NCI-H2227 (cell line): Measurements from ENCODE around the gene SUN1.

Experiments used
- DNase-seq: peaks from one replicate; lab custom pipeline; 2025; ENCODE audit not compliant: unreplicated experiment; lab: John Stamatoyannopoulos, UW

SUN1 gene

DNA sequence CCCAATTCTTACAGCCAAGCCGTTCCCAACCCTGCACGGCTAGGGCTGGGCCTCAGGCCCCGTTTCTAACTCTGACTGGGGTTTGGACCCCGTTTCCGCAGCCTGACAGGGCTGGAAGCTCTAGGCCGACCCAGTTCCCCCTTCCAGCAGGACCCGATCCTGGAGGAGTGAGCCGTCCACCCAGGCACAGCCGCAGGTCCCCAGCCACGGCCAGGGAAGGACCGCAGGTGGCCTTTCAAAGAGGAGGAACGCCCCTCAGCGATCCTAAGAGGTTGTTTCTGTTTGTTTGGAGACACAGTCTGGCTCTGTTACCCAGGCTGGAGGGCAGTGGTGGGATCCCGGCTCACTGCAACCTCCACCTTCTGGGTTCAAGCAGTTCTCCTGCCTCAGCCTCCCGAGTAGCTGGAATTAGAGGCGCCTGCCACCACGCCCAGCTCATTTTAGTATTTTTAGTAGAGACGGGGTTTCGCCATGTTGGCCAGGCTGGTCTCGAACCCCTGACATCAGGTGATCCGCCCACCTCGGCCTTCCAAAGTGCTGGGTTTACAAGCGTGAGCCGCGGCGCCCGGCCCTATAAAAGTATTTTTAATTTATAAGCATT lies 43.3 kb downstream of the SUN1 start:
- DNase-seq, result peak; percentile 15

DNA sequence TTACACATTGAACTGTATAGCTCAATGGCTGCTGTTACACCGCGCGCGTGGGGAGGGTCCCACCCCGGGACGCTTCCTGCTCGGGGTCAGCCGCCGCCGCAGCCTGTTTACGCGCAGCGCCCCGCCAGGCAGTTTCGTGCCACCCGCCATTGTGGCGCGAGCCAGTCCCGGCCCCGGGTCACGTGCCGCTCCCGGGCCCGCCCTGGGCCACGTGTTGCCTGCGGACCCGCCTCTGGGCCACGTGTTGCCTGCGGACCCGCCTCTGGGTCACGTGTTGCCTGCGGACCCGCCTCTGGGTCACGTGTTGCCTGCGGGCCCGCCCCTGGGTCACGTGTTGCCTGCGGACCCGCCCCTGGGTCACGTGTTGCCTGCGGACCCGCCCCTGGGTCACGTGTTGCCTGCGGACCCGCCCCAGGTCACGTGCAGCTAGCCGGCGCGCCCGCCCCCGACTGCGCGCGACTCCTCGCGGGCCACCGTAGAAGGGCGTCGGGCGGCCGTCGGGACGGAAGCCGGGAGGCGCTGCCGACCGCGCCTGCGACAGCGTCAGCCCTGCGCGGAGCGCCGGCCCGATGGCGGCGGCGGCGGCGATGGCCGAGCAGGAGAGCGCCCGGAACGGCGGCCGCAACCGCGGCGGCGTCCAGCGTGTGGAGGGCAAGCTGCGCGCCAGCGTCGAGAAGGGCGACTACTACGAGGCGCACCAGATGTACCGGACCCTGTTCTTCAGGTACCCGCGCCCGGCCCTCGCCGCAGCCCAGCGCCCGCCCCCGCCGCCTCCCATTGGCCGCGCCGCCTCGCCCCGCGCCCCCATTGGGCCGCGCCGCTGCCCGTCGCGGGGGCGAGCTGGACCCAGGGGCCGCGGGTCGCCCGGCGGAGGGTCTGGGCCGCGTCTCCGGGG lies 44.0 kb downstream of the SUN1 start, which contains the start of gene GET4:
Gene GET4 (plus strand): TSS at position 478 of the 895 bp plus-strand sequence. CDS start 92 bp downstream, at position 570.
- peak; percentile 97 for DNase-seq

DNA sequence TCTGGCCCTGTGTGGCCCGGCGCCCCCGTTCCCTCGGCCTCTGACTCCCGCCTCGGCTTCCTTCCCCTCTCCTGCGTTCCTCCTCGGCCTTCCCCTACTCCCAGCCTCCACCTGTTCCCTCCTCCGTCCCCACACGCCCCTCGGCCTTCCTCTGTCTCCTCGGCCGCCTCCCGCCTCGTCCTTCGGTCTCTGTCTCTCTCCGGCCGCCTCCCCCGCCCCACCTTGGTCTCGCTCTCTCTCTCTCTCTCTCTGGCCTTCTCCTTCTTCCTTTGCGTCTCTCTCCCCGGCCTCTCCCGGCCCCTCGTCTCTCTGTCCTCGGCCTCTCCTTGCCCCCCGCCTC lies 44.7 kb downstream of the SUN1 start:
- no peak for DNase-seq

DNA sequence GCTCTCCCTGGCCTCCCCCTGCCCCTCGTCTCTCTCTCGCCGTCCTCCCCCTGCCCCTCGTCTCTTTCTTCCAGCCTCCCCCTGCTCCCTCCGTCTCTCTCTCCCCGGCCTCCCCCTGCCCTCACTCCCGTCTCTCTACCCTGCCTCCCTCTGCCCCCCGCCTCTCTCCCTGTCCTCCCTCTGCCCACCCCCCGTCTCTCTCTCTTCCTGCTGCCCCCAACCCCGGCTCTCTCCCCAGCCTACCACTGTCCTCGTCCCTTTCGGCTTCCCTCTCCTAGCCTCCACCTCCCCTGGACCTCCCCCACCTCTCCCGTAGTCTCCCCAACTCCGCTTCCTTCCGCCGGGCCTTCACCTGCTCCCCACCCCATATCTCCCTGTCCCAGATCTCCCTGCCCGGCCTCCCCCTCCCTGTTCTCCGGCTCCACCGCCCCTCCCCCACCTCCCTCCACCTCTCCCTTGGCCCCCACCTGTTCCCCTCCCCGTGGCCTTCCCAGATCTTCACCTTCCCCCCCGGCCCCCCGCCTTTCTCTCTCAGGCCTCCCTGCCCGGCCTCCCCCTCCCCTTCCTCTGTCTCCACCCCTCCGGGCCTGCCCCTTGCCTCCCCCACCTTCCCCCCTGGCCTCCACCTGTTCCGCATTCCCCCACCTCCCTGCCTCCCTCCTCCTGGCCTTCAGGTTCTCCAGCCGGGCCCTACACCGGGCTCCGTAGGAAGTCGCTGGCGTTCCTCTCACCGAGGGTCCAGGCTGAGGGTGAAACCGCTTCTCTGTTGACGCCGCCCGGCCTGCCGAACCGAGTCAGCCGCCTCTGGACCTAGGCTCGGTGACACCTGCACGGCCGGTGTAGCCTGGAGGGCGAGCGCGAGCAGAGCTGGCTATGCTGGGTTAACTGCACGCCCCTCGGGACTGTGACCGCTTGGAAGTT lies 45.3 kb downstream of the SUN1 start:
- DNase-seq, result no peak

DNA sequence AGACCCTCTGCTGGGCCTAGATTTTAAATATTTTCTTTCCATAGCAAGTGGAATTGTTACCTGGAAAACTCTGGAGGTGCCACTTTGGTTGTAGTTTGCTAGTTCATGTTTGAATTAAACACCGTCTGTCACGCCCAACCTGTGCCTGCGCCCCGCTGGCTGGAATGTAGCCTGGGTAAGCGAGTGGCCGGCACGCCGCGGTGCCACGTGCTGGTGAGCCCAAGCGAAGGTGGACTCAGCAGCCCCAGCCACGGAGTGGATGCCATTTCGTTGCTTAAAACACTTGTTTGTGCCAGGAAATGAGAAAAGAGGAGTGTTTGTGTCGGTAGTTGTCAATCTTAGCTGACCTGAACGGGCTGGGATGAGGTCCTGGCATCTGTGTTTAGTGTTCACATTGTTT lies 46.8 kb downstream of the SUN1 start:
- no peak for DNase-seq

DNA sequence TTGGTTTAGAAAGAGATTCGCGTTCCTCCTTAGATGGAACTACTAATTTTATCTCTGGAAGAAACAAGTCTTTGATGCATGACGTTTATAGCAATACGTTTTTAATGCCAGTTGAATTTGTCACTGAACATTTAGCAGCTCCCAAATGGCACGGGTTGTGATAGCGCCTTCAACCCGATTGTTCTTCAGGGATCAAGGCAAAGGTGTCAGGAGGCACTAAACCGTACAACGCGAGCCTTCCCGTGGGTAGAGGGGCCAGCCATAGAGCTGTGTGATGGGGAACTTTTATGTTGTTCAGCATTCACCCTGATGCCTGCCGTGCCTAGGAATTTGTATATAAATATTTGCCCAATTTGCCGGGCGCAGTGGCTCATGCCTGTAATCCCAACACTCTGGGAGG lies 47.4 kb downstream of the SUN1 start:
- no peak for DNase-seq

DNA sequence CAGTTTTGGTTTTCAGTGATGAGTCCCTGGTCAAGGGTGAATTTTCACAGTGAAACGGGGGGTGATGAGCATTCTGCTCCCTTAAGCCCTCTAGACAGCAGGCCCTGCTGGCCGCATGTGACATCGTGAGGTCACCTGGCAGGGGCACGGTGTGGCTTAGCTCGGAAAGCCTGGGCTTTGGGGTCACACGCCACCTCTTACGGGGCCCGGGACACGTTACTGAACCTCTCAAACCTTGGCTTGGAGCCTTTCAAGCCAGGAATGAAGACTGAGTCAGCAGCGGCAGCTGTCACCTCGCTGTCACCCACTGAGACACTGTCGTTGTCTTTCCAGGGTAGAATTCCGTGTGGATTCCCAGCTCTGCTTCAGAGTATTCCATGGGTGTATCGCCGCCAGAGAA lies 48.2 kb downstream of the SUN1 start:
- DNase-seq, result no peak

DNA sequence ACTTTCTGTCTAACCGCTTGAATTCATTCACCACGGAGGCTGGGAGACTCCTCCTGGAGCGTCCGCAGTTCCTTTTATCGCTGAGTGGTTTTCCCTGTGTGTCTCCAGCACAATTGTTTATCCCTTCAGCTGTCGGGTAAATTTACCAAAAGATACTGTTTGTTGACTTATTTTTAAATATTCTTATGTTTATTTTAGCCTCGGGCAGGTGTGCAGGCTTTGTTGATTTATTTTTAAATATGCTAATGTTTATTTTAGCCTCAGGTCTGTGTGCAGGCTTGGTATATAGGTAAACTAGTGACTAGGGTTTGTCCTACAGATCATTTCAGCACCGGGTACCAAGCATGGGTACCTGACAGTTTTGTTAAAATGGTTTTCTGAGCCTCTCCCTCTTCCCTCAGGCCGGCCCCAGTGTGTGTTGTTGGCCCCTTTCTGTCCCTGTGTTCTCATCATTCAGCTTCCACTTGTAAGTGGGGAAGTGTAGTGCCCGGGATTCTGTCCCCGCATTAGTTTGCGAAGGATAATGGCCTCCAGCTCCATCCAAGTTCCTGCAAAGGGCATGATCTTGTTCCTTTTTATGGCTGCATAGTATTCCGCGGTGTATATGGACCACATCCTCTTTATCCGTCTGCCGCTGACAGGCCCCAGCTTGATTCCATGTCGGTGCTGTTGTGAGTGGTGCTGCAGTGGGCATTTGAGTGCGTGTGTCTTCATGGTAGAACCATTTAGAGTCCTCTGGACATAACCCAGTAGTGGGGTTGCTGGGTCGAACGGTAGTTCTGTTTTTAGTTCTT lies 49.4 kb downstream of the SUN1 start:
- no peak for DNase-seq

DNA sequence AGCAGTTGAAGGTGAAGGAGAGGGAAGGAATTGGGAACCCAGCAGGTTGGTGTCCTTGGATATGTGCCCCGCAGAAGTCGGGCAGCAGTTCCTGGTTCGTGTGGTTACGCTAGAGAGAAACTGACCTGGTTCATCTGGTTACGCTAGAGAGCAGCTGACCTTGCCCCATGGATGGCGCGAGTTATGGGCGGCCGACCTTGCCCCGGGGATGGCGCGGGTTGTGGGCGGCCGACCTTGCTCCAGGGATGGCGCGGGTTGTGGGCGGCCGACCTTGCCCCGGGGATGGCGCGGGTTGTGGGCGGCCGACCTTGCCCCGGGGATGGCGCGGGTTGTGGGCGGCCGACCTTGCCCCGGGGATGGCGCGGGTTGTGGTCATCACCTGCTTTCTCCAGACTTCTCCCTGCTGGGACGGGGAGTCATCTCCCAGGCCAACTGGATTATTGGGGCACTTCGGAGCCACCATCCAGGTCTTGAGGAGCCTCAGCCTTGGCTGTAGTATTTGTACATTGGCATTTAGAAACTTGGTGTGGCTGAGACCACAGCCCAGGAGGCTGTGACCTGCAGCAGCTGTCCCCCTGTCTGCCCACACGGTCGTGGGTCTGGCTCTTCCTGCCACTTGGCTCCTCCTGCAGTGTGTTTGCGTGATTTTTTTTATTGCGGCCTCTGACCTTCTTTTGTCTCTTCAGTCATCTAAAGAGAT lies 50.2 kb downstream of the SUN1 start:
- no peak for DNase-seq

DNA sequence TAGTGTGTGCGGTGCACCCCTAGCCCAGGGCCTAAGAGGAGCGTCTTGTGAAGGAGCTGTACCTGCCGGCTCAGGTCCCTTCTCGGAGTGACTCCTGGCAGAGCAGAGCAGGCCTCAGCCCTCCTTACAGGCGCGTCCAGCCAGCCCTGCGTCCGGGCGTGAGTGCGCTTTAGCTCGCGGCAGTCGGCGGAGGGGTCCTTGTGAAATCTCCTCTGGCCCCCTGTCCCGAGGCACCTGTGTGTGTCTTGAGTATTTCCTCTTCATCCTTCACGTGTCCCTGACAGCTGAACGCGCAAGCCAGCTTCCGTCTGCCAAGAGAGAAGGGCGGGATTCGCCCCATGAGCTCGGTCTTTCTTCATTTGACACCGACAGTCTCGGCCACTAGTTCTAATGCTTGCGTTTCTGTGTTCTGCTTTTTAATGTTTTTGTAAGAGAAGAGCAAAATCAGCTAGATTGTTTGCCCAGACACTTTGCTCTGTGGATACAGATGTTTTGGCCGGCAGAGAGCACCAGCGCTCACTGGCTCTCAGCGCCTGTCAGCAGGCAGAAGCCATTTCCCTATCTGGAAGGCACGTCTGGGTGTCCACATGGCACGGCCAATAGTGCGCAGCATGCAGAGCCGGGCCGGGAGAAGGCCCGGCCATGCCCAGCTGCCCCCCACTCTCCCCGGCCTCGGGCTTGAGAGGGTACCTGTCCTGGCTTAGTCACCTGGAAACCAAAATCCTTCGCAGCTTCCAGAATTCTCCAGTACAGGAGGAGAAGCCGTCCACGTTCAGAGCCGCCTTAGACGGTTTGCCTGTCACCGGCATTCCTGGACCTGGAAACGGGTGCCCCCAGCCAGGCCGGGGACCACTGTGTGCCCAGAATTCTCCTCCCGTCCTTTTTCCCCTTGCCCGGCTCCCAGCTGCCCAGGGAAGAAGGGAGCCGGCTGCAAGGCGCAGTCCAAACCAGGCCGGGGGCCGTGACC lies 51.1 kb downstream of the SUN1 start:
- DNase-seq, result no peak

DNA sequence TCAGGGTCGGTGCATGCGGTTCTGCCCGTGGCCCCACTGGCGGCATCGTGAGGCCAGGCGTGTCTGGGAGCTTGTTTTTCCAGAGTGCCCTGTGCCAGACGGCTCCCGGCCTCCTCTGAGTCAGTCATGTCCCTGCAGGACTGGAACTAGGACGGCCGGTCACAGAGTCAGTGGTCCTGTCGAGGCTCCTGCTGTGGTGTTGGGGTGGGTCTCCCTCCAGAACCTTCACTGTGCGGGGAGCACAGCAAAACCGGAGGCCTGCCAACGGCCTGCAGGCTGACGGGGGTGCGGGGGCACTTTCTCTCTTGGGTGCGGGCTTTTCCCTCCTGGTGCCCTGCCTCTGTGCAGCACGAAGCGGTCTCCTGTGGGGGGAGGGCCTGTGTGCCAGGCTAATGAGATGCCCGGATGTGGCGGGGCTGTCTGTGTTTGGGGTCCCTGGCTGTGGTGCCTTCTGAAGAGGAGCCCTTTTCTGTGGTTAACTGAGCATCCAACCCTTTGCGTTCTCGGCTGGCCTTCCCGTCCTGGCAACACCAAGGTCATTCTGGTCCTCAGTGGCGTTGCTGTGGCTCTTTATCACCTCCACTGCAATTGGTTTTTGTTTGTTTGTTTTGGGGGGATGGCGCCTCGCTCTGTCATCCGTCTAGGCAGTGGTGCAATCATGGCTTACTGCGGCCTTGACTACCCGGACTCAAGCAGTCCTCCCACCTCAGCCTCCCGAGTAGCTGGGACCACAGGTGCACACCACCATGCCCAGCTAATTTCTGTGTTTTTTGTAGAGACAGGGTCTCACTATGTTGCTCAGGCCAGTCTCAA lies 52.1 kb downstream of the SUN1 start:
- DNase-seq, result no peak

DNA sequence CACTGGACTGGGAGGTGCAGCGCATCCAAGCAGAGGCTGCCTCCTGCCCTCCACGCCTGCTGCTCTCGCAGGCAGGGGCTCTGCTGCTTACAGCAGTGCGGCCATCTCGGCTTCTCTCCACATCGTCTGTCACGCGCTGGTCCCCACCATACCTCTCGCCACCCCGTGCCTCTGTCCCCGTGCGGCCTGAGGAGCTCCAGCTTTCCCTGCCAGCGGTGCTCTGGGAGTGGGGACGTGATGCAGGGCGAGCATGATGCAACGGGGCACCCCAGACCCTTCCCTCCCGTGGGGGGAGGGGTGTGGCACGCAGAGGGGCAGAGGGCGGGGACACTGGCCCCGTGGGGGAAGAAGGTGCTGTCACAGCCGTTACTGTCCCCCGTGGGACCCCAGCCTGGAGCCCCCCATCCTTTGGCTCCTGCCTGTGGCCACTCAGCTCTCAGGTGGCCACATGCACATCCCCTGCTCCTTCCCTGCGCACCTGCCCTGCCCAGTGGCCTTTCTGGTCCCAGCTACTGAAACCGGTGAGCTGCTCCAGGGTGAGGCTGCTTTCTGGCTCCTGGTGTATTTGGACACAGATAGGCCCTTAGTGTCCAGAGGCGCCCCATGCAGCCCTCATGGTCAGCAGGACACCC lies 53.1 kb downstream of the SUN1 start:
- DNase-seq, result no peak

DNA sequence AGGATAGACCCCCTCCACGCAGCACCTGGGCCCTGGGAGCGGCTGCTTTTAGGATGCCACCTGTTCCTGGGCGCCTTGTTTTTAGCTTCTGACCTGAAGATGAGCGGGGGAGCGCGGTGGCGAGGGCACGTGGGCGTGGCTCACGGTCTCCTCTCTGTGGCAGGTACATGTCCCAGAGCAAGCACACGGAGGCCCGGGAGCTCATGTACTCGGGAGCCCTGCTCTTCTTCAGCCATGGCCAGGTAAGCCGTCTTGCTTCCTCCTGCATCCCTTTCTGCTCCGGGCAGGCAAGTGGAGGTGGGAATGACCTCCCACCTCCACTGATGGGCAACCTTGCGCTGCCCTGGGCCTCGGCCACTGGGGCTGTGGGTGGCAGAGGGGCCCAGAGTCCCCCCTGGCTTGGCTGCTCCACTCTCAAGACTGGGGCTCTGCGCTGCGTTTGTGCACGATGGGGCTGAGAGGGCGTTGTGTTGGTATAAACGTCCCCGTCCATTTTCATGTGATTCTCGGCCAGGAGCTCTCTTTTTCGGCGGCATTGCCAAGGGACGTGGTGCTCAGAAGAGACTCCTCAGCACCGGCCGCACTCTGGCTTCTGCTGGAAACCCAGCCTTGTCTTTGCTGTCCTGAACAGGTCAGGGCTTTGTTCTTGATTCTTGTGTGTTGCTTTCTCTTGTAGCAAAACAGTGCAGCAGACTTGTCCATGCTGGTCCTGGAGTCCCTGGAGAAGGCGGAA lies 53.8 kb downstream of the SUN1 start:
- DNase-seq, result no peak

DNA sequence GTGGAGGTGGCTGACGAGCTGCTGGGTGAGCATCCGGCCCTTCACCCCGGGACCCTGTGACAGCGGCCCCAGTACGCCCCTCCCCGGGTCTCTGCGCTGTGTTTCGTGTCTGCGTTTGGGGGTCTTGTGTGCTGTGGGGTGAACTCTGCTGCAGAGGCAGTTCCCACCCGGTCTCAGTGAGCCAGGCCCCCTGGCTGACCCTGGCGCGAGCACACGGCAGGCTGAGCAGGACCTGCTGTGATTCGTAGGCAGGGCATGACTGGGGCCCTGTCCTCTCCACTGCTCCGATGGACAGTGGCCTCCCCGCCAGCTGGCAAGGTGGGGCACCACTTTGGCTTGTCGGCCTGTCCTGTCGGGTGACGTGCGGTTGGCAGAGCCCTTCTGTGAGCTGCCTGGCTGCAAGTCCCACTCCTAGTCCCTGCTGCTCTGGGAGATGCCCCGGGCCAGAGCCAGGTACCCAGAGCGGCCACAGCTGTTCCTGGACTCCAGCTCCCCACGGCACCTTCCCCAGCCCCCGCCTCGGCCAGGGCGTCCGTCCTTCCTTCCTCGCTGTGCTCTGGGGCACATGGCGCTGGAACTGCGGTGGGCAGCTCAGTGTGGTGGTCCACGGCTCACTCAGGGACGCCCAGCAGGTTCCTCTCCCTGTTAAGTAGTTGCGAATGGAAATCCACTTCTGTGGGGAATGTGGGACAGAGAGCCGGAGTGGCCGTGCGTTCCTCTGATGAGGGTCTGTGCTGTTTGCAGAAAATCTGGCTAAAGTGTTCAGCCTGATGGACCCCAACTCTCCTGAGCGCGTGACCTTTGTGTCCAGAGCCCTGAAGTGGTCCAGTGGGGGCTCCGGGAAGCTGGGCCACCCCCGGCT lies 54.6 kb downstream of the SUN1 start:
- DNase-seq, result no peak

DNA sequence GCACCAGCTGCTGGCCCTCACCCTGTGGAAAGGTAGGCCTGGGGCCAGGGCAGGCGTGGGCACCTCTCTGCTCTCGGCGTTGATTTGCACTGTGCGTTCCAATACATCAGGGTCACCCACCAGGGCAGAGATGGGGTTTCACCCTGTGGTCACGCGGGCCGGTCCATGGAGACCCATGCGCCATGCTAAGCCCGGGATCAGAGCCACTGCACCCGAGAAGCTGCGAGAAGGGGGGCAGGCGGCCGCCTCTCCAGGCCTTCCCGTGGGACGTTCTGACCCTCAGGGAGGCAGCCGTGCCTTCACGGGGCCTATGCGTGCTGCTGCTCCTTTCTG lies 55.2 kb downstream of the SUN1 start:
- no peak for DNase-seq
